T-helper 2 cell treated with Interferon-gamma antibody and Interleukin-4, amounts not matched to agents 100 ng/mL and 5 ng/mL, for 36 hours (primary cell): ENCODE measurements around the gene TET2. TPM values are rescaled to one million over a fixed set of nuclear protein-coding genes. Genes with fewer than 3 reads are reported as not detected.

Experiments used
- intact Hi-C: fragments of 100-400 bp; cut with micrococcal nuclease; formaldehyde crosslinking; loops from one replicate; pipeline ENCODE4 v1.15.1; 2023
- total RNA-seq: library from RNA; stranded (reverse); gene quantifications from 2 replicates; pipeline ENCODE4 v1.2.3, GENCODE V29; 2022

The TET2 gene
- total RNA-seq, 1 donor from 2014 or later: 25.4 TPM

DNA sequence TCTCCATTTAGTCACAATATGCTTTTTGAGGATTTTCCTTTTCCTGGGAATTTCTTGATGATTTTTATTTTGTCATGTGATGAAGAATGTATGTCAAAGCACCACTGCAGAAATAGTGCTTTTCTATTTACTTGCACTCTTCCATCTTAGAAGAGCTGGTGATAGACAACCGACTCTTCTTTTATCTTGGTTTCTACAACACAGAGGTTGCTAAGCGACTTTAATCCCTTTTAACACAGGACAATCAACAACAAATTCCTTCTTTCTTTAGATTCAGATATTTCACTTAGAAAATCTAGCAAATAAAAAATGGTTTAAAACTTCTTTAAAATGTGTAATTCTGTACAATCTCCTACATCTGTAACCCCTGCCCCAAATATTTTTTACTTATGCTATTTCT is 34.6 kb downstream of the TET2 start:
- intact Hi-C loops: no loop called here

DNA sequence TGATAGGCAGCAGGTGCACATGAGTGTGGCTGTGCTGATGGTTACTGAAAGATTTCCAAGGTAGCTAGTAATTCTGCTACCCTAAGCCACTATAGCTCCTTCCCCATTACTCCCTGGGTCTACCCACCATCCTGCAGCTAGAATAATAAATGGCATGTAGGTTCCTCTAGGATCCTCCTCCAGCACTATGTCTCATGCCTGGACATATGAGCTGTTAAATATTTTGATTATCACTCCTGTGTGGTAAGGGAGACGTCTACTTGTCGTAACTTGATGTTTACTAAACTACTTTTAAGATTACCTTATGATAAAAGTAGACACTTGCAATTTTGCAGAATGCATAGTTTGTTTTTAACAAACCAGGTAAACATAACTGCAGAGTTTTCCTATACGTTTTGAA is 35.5 kb downstream of the TET2 start:
- intact Hi-C loops: no loop called here

GRCh38 chr4:105184316-105184980 is 37.8 kb downstream of the TET2 start:
- intact Hi-C loops: no loop called here

- intact Hi-C loops: no loop called here
Measured at GRCh38 chr4:105186701-105187161, 40.1 kb downstream of the TET2 start.

- intact Hi-C loops: no loop called here
Measured at GRCh38 chr4:105189855-105190650, 43.4 kb downstream of the TET2 start.

DNA sequence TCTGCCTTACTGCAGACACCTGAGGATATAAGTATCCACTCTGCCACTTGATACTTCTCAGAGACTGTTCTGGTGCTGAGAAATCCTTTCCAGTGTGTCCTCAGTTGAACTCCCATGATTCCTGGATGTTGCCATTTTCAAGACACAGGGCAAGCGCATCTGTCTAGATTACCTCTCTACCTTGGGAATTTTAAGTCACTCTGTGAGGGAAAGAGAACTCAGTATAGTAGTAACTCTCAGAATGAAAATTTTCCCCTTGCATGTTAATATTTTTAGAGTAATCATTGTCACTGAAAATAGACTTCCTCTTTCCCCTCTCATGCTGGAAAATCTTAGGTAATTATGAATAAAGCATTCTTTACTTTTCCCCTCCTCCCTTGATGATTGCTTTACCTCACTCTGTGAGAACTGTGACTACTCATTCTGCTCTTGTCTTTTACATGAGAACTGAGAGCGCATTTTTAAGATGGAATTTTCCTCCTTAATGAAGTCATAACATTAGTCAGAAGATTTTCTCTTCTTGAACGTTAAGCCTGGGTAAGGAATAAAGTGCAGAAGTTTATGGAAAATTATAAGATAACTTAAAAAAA is 45.0 kb downstream of the TET2 start:
- intact Hi-C loops: no loop called here

GRCh38 chr4:105192474-105192873 is 45.8 kb downstream of the TET2 start:
- intact Hi-C loops: no loop called here

- intact Hi-C loops: no loop called here
Measured at GRCh38 chr4:105192910-105193309, 46.2 kb downstream of the TET2 start.

GRCh38 chr4:105193536-105193935 is 46.9 kb downstream of the TET2 start:
- intact Hi-C loops: no loop called here

GRCh38 chr4:105194328-105195231 is 47.9 kb downstream of the TET2 start:
- intact Hi-C loops: no loop called here

- intact Hi-C loops: no loop called here
Measured at GRCh38 chr4:105196523-105197145, 50.0 kb downstream of the TET2 start.

DNA sequence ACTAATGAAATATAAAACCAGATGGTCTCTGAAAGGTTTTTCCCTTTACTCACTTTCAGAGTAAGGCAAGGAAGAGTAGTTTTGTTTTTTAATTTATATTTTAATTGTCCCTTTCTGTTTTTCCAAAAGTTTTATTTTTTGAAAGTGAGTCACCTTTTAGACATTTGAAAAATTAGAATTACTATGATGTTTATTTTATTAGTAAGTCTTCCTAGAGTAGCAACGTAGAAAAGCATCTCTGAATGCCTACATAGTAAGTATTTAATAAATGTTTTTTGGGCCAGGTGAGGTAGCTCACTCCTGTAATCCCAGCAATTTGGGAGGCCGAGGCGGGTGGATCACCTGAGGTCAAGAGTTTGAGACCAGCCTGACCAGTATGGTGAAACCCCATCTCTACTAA is 51.1 kb downstream of the TET2 start:
- intact Hi-C loops: no loop called here

DNA sequence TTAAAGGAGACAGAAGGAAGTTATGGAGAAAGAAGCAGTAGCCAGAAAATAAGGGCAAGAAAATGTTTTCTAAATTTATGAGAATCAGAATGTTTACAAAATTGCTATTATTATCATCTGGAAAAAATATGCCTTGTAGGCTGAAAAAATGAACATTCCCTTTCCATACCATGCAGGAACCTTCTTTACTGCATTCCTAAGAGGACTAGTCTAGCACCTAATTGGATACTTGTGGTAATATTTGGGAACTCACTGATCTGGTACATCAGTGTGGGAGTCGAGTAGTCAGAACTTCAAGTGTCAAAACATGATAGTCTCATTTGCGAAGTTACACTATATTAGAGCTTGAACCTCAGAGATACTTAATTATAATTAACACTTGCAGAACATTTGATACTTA is 51.9 kb downstream of the TET2 start:
- intact Hi-C loops: no loop called here

DNA sequence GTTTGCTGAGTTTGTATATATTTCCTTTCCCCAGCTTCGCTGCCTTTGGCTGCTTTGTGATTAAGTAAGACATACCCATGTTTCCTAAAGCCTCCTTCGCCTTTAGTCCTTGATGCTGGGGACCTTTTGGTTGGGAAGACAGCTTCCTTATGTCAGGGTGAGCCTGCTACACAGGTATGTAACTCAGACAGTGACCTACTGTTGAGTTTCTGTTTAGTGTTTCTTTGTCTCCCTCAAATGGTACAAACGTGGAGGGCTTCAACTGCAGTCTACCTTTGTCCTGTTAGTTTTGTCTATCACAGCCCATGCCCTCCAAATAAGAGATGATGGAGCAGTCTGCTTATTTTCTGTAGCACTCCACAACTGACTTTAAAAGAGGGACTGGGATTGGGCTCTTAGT is 59.5 kb downstream of the TET2 start:
- intact Hi-C loops: no loop called here

GRCh38 chr4:105207386-105207785 is 60.7 kb downstream of the TET2 start:
- intact Hi-C loops: no loop called here

DNA sequence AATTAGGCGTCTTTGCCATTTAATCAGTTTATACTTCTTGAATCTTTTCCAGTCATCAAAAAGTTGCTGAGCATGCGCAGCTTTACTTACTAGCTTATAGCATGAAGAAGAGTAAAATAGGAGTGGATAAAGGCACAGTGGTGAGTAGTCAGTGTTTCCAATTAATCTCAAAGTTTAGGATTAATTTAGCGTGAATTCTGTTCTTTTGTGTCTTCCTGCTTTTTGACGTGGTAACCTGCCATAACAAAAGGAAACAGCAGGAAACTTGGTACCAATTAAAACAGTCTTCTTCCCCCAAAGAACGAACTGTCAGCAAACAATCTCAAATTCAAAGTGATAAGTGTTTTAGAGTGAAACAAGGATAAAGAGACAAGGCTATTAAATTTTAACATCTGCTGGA is 61.9 kb downstream of the TET2 start:
- intact Hi-C loops: no loop called here

DNA sequence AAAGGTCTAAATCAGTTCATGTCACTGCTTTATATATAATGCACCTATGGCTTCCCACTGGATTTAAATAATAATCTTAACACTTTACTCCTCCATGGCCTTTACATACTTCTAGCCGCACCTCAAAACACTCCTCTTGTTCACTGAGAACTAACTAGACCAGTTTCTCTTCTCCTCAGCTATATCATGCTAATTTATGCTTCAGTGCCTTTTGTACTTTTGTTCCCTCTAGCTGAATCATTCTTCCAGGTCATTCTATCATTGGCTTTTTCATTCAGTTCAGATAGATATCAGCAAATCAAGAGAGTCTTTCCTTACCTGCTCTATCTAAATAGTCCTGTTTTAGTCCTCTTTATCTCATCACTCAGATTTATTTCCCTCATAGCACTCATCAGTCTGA is 64.2 kb downstream of the TET2 start:
- intact Hi-C loops: no loop called here

DNA sequence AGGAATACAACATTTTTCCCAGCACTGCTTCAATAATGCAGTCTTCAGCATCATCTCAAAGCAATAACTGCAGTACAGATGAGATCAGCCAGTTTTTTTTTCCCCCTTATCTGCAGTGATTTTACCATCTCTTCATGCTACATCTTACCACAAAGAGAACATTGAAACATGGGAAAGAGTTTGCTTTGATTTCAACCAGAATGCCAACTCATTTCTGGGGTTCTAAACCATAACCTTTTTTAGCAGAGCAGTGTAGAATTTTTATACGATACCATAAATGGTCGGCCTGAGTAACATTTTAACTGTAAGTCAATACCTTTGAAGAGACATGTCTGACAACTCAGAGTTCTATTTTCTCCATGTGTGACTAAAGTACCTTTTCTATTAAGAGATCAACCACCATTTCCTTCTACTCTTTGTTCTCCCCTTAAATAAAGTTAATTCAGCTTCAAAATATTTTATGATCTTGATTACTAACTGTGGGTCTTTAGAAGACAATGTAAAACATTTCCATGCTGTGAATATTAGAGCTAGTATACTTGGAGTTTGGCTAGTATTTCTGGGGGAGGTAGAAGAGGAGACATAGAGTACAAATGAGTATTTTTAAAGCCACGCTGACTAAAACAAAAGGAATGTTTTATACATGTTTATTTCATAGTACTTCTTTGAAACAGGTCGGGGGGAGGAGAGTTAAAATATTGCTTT is 69.1 kb downstream of the TET2 start:
- intact Hi-C loops: no loop called here

- intact Hi-C loops: no loop called here
Measured at GRCh38 chr4:105225500-105225899, 78.8 kb downstream of the TET2 start.

GRCh38 chr4:105227054-105227453 is 80.4 kb downstream of the TET2 start:
- intact Hi-C loops: no loop called here
